PC-9 (cell line): ENCODE results near the gene COL4A2.

ENCODE experiments used
- CTCF ChIP-seq: fragments of 200-600 bp; sonication (generic); conservative IDR thresholded peaks from 2 replicates; pipeline ENCODE4 v1.6.1; 2017; ENCODE audit warnings: mixed run types, antibody characterized with exemption, mild to moderate bottlenecking, moderate library complexity
- EZH2 ChIP-seq: fragments of 200-600 bp; sonication (generic); IDR thresholded peaks from 2 replicates; pipeline ENCODE4 v1.8.0; 2017; ENCODE audit warnings: antibody characterized with exemption, low read depth

- TF ChIP-seq CTCF, result no peak
- TF ChIP-seq EZH2, result no peak
Observed at GRCh38 chr13:110413016-110413675, 106.1 kb downstream of the COL4A2 start.
